ENCODE measurements around the gene NLGN4Y.
"Not testable (repeated sequence)": the region's sequence is repeated elsewhere in the genome, so short reads cannot be mapped to it uniquely, and the experiment has no call there.

NLGN4Y gene

DNA sequence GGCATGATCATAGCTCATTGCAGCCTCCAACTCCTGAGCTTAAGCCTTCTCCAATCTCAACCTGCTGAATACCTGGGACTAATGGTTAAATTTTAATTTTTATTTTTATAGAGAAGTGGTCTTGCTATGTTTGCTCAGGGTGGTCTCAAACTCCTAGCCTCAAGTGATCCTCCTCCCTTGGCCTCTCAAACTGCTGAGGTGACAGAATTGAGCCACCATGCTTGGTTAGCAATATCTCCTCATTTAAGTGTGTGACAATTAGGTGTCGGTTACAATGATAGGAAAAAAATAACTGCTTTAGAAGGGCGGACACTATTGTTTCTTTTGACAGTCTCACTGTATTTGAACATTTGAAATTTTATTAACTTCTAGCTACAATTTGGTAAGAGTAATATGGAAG lies 300.3 kb downstream of the NLGN4Y start:
- DNase-seq (ENCODE audit: low read depth, low spot score) = no peak
- H3K4me3 ChIP-seq (ENCODE audit: low read length) = no peak overlapping the region

DNA sequence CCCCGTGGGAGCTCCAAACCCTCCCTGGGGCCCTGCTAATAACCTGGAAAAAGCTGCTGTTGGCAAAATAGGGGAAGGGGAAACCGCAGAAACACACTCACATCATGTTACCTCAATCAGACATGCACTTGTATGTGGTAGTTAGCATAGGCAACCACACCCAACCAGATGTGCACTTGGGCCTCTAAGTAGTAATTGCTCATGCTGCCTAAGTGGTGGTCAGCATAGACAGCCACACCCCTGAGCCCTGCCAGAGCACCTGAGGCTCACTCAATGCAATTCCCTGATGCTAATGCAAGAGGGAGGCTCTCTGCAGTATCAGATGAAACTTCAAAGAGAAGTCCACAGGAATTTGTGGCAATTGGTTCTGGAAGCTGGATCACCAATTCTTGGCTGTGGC lies 301.4 kb downstream of the NLGN4Y start:
- no peak overlapping the region for H3K4me3 ChIP-seq (ENCODE audit: low read length)
- no peak for DNase-seq (ENCODE audit: low read depth, low spot score)

DNA sequence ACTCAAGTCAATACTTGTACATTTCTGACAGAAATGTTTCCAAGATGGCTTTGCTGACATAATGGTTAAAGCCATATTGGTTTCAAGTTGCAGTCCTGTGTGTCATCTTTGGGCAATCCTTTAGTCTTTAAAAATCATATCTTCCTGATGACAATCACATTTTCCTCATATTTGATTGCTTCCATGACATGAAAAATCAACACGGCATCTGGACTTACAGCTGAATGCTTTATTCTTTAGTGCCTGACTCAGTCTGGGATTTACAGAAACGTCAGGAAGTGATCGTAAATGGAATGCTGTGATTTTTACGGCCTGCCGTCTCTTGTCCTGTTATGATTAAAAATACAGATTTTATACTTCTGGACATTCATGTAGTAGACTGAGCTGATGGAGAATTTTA lies 304.2 kb downstream of the NLGN4Y start:
- H3K4me3 ChIP-seq (ENCODE audit: low read length) = no peak overlapping the region
- DNase-seq (ENCODE audit: low read depth, low spot score) = no peak

DNA sequence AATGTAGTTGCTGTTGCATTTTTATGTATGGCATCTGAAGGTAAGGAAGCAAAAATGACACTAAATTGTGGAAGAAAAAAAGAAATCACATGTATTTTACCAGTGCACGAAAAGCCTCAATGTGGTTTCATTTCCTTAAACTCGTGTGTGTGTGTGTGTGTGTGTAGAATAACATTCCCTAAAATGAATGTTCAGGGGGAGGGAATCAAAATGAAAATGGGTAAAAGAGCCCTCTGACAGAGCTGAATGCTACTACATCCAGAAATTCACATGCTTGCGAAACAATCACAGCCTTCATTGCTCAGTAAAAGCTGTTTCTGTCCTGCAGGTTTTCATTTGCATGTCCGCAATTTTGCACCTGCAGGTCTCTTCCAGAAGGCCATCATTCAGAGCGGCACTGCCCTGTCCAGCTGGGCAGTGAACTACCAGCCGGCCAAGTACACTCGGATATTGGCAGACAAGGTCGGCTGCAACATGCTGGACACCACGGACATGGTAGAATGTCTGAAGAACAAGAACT lies 305.1 kb downstream of the NLGN4Y start:
- no peak overlapping the region for H3K4me3 ChIP-seq (ENCODE audit: low read length)
- no peak for DNase-seq (ENCODE audit: low read depth, low spot score)

DNA sequence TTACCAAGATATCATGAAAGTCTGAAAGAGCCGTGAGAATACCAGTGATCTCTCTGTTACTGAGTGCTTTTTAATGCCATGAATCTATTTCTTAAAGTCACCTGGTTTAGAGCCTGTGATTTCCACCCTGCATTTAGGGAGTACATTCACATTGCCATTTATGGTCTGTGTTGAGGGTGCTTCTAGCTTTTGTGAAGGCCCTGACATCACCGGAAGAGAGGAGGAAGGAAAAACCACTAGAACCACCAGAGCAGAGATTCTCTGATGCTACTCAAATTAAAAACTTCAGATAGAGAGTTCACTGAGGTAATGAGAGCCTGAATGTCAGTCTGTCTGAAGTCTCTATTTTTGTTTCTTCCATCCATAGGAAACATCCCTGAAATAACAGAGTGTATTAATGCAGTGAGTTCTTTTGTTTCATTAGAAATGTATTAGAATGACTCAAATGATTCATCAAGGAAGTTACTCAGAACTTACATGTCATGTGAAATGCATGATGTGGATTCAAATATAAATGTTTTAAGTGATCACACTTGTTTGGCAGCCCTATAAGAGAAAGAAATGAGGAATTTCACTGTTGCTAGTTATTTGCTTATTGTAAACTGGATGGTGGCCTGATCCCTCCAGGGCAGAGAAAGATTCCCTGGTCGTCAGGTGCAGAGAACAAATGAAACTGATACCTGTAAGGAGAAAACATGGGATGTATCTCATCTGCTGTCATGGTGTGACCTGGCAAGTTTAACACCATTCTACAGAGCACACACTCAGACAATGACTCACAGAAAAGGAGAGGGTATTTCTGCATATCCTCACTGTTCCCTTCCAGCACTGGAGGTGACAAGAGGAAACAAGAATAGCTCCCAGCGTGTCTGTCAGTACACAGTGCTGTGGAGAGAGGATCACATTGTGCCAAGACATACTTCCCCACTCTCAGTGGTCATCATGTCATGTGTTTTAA lies 310.1 kb downstream of the NLGN4Y start:
- DNase-seq (ENCODE audit: low read depth, low spot score) = peak; percentile 40
- H3K4me3 ChIP-seq (ENCODE audit: low read length) = no peak overlapping the region

DNA sequence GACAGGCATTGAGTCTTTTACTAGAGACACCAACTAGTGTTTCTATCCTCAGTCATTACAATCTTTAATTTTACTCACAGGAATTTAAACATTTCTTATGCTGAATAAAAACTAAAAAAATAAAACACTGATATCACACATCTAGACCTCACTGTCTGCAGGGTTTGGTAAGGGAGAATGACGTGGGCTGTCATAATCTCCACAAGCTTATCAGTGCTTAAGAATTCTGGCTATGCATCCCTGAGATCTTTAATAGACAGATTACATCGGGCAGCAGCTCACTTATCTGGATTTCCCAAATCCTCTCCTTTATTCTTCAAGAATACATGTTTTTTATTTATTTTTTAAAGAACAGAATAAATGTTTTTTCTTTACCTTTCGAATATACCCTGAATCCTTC lies 313.1 kb downstream of the NLGN4Y start:
- no peak overlapping the region for H3K4me3 ChIP-seq (ENCODE audit: low read length)
- DNase-seq (ENCODE audit: low read depth, low spot score) = no peak

DNA sequence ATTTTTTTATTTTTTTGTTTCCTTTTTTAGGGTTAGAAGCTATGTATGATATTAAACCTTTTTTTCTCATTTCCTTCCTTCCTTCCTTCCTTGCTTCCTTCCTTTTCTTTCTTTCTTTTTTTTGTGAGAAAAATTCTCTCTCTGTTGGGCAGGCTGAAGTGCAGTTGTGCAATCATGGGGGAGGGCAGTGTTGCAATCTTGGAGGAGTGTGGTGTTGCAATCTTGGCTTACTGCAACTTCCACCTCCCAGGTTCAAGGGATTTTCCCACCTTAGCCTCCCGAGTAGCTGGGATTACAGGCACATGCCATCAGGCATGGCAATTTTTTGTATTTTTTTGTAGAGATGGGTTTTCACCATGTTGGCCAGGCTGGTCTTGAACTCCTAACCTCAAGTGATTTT lies 326.4 kb downstream of the NLGN4Y start:
- H3K4me3 ChIP-seq (ENCODE audit: low read length) = no peak overlapping the region
- DNase-seq (ENCODE audit: low read depth, low spot score) = no peak

DNA sequence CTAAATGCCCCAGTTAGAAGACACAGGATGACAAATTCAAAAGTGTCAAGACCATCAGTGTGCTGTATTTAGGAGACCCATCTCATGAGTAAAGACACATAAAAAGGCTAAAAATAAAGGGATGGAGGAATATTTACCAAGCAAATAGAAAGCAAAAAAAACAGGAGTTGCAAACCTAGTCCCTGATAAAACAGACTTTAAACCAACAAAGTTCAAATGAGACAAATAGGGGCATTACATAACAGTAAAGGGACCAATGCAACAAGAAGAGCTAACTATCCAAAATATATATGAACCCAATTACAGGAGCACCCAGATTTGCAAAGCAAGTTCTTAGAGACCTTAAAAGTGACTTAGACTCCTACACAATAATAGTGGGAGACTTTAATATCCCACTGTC lies 336.1 kb downstream of the NLGN4Y start:
- H3K4me3 ChIP-seq (ENCODE audit: low read length) = no peak overlapping the region
- no peak for DNase-seq (ENCODE audit: low read depth, low spot score)

DNA sequence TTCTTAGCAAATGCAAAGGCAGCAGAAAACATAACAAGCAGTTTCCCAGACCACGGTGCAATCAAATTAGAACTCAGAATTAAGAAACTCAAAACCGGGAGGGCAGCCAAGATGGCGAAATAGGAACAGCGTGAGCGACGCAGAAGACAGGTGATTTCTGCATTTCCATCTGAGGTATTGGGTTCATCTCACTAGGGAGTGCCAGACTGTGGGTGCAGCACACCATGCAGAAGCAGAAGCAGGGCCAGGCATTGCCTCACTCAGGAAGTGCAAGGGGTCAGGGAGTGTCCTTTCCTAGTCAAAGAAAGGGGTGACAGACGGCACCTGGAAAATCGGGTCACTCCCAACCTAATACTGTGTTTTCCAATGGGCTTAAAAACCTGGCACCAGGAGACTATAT lies 336.7 kb downstream of the NLGN4Y start:
- DNase-seq (ENCODE audit: low read depth, low spot score); H3K4me3 ChIP-seq (ENCODE audit: low read length): not testable (repeated sequence)

DNA sequence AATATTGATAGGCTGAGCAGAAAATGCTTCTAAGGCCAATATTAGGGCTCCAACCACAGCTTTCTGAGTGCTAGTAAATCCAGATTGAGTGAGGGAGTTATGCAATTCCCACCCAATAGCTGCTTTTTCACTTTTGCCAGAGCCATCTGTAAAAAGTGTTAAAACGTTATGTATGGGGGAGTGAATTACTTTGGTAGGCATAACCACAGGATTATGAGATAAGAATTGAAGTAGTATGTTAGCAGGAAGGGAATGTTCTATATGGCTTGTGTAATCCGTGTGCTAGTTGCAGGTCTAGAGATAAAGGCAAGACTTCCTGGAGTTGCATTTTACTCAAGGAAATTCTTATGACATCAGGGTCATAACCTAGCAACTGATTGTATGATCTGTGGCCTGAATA lies 347.6 kb downstream of the NLGN4Y start:
- DNase-seq (ENCODE audit: low read depth, low spot score) = no peak
- no peak overlapping the region for H3K4me3 ChIP-seq (ENCODE audit: low read length)

Measured in Jurkat, Clone E6-1 (cell line).